HG02840 (cell line): ENCODE data around the gene CFAP58.

ENCODE experiments used
- ATAC-seq: cut with Tn5 transposase; IDR thresholded peaks from one replicate; pipeline ENCODE4 v1.9.1; 2021; ENCODE audit warnings: mild to moderate bottlenecking, moderate library complexity, moderate number of reproducible peaks; ENCODE audit not compliant: unreplicated experiment, low FRiP score

The CFAP58 gene

GRCh38 chr10:104472957-104473745 lies 119.5 kb downstream of the CFAP58 start:
- no peak for ATAC-seq

DNA sequence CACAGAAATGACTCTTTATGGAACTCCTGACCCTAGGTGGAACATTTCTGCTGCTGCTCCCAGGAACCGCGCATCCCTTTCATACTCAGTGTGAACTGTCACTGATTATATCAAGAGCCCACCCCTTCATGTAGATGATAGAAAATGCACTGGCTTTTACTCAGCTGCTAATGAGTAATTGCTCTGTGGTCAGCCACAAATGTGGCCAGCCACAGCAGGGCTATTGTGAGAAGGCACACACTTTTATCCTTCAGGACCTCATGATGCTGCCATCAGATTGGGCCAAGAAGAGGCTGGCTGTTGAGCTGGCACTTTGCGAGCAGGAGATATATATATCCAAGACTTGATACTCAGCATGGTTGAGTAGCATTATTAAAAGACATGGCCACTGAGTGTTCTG lies 124.7 kb downstream of the CFAP58 start:
- no peak for ATAC-seq

GRCh38 chr10:104479906-104480593 lies 126.4 kb downstream of the CFAP58 start:
- ATAC-seq, result no peak

DNA sequence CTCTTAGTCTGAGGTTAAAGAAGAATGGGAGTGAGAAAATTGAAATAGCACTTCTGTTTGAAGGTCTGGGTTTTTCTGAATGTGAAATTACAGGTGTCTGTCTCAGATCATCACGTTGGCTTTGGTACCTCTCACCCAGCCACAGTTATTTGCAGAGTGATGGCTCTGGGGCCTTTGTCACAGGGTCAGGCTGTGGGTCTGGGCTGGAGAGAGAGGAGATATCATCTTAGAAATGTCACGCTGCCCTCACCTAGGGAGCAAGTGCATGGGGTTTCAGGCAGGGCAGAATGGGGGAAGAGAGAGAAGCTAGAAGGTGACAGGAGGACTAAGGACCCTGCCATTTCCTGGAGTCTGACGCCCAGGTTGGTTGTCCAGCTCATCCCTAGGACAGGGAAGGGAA lies 127.2 kb downstream of the CFAP58 start:
- ATAC-seq, result no peak

- no peak for ATAC-seq
Measured at GRCh38 chr10:104483582-104483981, 129.9 kb downstream of the CFAP58 start.

GRCh38 chr10:104485632-104486031 lies 132.0 kb downstream of the CFAP58 start:
- no peak for ATAC-seq

DNA sequence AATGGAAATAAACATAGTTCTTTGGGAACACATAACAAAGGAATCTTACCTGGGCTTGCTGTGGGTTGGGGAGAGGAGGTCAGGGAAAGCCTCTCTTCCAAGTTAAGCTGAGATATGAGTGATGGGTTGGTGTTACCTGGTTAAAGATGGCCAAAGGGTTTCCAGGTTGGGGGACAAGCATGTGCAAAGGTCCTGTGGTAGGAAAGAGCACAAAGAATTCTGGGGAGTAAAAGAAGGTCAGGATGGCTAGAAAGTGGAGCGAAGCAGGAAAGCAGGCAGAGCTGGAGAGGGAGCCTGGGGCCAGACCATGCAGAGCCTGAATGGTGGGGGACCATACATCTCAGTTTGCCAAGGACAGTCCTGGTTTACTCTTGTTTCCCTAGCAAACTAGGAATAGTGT lies 133.2 kb downstream of the CFAP58 start:
- ATAC-seq, result no peak

- ATAC-seq, result no peak
Measured at GRCh38 chr10:104487794-104488438, 134.3 kb downstream of the CFAP58 start.

- ATAC-seq, result no peak
Measured at GRCh38 chr10:104488439-104488832, 134.8 kb downstream of the CFAP58 start.

DNA sequence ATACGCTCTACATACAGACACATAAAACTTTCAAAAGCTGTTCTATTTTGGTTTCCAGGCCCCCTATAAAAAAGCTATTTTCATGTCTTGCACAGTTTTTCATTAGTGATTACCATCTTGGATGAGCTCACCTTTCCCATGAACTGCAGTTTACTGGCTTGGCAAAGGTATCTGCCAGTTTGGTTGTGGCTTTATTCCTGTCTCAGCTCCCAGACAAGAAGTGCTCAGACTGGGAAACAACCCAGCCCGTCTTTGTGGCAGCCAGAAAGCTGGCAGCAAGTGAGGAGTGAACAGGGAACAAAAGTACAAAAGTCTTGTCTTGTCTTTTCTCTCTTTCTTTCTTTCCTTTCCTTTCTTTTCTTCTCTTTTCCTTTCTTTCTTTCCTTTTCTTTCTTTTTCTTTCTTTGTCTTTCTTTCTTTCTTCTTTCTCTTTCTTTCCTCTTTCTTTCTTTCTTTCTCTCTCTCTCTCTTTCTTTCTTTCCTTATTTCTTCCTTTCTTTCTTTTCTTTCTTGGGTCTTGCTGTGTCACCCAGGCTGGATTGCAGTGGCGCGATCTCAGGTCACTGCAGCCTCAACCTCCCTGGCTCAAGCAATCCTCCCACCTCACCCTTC lies 138.8 kb downstream of the CFAP58 start:
- no peak for ATAC-seq

- ATAC-seq, result no peak
Measured at GRCh38 chr10:104498347-104499081, 144.9 kb downstream of the CFAP58 start.

DNA sequence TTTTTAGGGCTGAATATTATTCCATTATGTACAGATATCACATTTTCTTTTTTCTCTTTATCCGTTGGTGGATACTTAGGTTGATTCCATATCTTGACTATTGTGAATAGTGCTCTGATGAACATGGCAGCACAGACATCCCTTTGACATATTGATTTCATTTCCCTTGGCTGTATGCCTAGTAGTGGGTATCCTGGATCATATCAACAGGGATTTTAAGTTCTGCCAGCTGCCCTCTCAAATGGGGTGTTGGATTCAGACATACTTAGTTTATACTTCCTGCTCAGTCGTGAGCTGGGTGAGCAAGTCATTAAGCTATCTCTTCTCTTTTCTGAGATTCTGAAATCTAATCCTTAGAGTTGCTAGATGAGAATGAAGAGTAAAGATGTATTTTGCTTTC lies 147.8 kb downstream of the CFAP58 start:
- no peak for ATAC-seq

- no peak for ATAC-seq
Measured at GRCh38 chr10:104501864-104502579, 148.4 kb downstream of the CFAP58 start.

- ATAC-seq, result no peak
Measured at GRCh38 chr10:104502907-104503306, 149.3 kb downstream of the CFAP58 start.
